Tibial artery (tissue), 4 donors: ENCODE results near the gene SMYD3.

ENCODE experiments used
- DNase-seq, 2 donors: peaks; one replicate each; pipeline ENCODE4 v3.0.0-alpha.2; 2019
- H3K27ac ChIP-seq, 2 donors: fragments of 200-600 bp; sonication (generic) in 1 of 2; 1 replicate in 1 of 2; 2 replicates in 1 of 2; pipeline ENCODE4 v1.5.1; 2018 to 2019; ENCODE audit warnings: mild to moderate bottlenecking in 1 of 2
- H3K27me3 ChIP-seq, 2 donors: fragments of 200-600 bp; sonication (generic) in 1 of 2; one replicate each; pipeline versions ENCODE4 v1.5.1 to v1.6.0; 2016 to 2019
- H3K36me3 ChIP-seq, 3 donors: fragments of 200-600 bp; sonication (generic) in 2 of 3; one replicate each; pipeline ENCODE4 v1.5.1; 2016 to 2019; ENCODE audit warnings: mild to moderate bottlenecking in 2 of 3
- H3K4me1 ChIP-seq, 4 donors: fragments of 200-600 bp; sonication (generic) in 2 of 4; 1 replicate in 3 of 4; 2 replicates in 1 of 4; pipeline ENCODE4 v1.5.1; 2016 to 2019
- H3K4me3 ChIP-seq, 2 donors: fragments of 200-600 bp; sonication (generic) in 1 of 2; 1 replicate in 1 of 2; 2 replicates in 1 of 2; pipeline ENCODE4 v1.5.1; 2018 to 2019; ENCODE audit warnings: mild to moderate bottlenecking in 2 of 2
- H3K9me3 ChIP-seq, 3 donors: fragments of 200-600 bp; sonication (generic) in 1 of 3; one replicate each; pipeline ENCODE4 v1.5.1; 2016 to 2019
- CTCF ChIP-seq, 2 experiments: fragments of 200-600 bp in 1 of 2; fragments of 450-650 bp in 1 of 2; IDR thresholded peaks; one replicate each; pipeline ENCODE4 v1.5.1; 2017 to 2019; ENCODE audit warnings: antibody characterized with exemption in 2 of 2, mild to moderate bottlenecking in 1 of 2, moderate library complexity in 1 of 2
- intact Hi-C: fragments of 100-400 bp; cut with DNase I; formaldehyde crosslinking; loops from one replicate; pipeline ENCODE4 v1.15.0; 2023; ENCODE audit warnings: low total_unique reads

SMYD3 gene

DNA sequence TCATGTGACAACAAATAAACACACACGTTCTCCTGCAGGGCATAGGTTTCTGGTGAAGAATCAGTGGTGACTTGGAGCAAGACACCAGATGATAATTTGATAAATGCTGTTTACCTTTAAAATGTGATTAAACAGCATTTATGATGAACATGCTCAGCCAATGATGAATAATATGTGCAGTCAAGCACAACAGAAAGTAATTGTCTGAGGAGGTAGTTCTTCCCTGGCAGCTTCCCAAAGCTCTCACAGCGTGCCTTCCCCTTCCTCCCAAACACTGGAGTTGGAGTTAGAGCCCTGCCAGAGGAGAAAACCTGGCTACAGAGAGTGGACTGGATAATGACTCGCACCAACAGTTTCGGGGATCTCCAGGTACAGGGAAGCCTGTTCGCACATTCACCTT, 463.5 kb downstream of the SMYD3 start:
- Histone ChIP-seq H3K9me3 (no peaks in the 10 kb centered on the region), H3K4me3 (no peak overlapping the region), H3K27me3 (no peaks in the 10 kb centered on the region), H3K36me3 (no peaks in the 10 kb centered on the region), H3K4me1 (no peaks in the 10 kb centered on the region), H3K27ac (no peak overlapping the region)
- DNase-seq = no peak
- intact Hi-C loops = no loop called here
- no peak for TF ChIP-seq CTCF (IDR thresholded peaks at IDR 0.05)

GRCh38 chr1:246041360-246041759, 465.7 kb downstream of the SMYD3 start:
- intact Hi-C loops = no loop called here
- Histone ChIP-seq H3K4me1 (no peaks in the 10 kb centered on the region), H3K27me3 (no peaks in the 10 kb centered on the region), H3K27ac (no peak overlapping the region), H3K9me3 (no peaks in the 10 kb centered on the region), H3K4me3 (no peak overlapping the region), H3K36me3 (no peaks in the 10 kb centered on the region)
- no peak for TF ChIP-seq CTCF (IDR thresholded peaks at IDR 0.05)
- no peak for DNase-seq

DNA sequence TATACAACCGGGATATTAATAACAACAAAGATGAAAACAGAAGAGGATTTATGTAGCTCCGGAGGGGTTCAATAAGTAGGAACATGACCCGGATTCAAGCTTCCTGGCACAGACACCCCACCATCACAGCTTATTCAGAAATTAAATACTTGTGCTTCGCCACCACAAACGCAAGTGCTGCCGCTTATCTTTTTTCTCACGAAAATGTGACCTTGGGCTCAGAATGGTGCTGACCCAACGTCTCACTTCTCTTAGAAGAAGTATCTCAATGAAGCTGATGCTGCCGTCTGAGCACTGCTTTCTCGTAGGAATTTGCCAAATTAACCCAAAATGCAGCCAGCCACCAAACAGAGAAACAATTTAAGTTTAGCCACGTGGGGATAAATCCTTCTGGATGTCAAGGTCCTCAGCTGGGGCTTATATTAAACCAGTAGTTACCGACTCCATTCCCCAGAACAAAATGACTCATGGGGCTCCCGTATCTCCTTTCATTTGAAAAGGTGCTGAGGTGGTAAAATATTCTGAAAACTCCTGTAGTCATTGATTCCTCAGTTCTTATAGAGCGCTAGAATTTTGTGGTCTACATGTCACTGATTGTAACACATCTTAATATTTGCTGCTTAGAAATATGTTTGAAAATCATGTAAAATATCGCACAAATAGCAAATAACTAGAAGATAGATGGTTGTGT, 466.7 kb downstream of the SMYD3 start:
- Histone ChIP-seq H3K27ac (no peak overlapping the region), H3K4me1 (no peaks in the 10 kb centered on the region), H3K9me3 (no peaks in the 10 kb centered on the region), H3K4me3 (no peak overlapping the region), H3K36me3 (no peaks in the 10 kb centered on the region), H3K27me3 (no peaks in the 10 kb centered on the region)
- DNase-seq = no peak
- intact Hi-C loops = no loop called here
- TF ChIP-seq CTCF (IDR thresholded peaks at IDR 0.05) = no peak

GRCh38 chr1:246039584-246039983, 467.5 kb downstream of the SMYD3 start:
- Histone ChIP-seq H3K9me3 (no peaks in the 10 kb centered on the region), H3K27me3 (no peaks in the 10 kb centered on the region), H3K36me3 (no peaks in the 10 kb centered on the region), H3K4me1 (no peaks in the 10 kb centered on the region), H3K27ac (no peak overlapping the region), H3K4me3 (no peak overlapping the region)
- no peak for TF ChIP-seq CTCF (IDR thresholded peaks at IDR 0.05)
- intact Hi-C loops = no loop called here
- DNase-seq = no peak

- intact Hi-C loops = no loop called here
- no peak for TF ChIP-seq CTCF (IDR thresholded peaks at IDR 0.05)
- Histone ChIP-seq H3K9me3 (no peaks in the 10 kb centered on the region), H3K4me1 (no peaks in the 10 kb centered on the region), H3K36me3 (no peaks in the 10 kb centered on the region), H3K4me3 (no peak overlapping the region), H3K27ac (no peak overlapping the region), H3K27me3 (no peaks in the 10 kb centered on the region)
- no peak for DNase-seq
Measured at GRCh38 chr1:246037832-246038231, 469.2 kb downstream of the SMYD3 start.

DNA sequence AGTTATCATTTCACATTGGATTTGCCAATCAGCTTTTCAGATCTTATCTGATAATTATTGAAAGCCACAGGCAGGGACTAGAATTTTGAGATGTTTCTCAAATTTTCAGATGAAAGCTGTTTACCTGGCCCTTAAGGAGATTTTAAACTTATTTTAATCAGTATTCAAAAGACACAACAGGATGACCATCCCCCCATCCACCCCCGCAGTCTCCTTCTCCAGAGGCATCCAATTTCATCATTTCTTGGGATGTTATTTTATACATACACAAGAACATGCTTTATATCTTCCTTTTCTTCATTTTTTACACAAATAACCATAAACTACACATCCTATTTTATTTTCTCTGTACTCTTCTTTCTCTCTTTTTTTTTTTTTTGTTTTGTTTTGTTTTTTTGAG, 470.9 kb downstream of the SMYD3 start:
- no peaks in the 10 kb centered on the region for H3K27me3 ChIP-seq
- H3K4me3 ChIP-seq = no peak overlapping the region
- H3K27ac ChIP-seq = no peak overlapping the region
- no peaks in the 10 kb centered on the region for H3K9me3 ChIP-seq
- no peak for TF ChIP-seq CTCF (IDR thresholded peaks at IDR 0.05)
- H3K4me1 ChIP-seq = no peaks in the 10 kb centered on the region
- intact Hi-C loops = no loop called here
- DNase-seq = no peak
- no peaks in the 10 kb centered on the region for H3K36me3 ChIP-seq
